NOMO-1 (cell line): ENCODE data around the gene AMPD3.
A peak's percentile ranks its signal among the peaks of the same experiment; 100 is the strongest.

Source experiments
- DNase-seq, 2 experiments: peaks; one replicate each; lab custom pipeline; 2025; ENCODE audit not compliant: unreplicated experiment in 2 of 2; lab: John Stamatoyannopoulos, UW

Gene AMPD3

DNA sequence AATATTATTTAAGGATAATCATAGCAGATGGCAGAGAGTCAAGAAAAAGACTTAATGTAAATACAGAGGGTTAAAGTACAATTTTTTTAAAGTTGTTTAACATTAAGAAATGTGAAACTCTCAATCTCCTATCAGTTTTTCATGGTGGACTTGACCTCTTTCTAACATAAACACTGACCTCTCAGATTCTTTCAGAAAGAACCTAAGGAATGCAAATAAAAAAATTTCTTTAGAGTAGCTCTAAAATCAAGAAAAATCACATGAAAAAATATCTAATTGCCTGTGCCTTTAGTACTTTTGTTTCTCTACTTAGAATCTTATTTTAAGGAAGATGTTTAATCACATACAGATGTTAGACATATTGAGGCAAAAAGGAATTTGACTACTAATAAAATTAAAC lies 73.1 kb downstream of the AMPD3 start:
- no peak for DNase-seq

DNA sequence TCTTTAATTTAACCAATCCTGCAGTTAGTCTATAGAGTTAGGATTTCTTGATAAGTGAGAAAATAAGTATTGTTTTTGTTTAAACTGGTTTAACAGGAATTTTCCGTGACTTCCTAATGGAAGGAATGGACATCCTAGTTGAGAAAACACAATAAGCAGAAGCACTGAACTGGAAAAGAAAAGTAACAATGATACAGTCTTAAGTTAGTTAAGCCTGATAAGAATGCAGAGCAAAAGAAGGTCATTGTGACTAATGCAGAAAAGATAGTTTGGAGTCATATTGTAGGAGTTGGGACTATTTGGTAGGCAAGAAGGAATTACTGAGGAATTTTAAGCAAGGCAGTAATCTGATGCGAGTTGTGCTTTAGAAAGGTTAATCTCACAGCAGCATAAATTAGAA lies 74.2 kb downstream of the AMPD3 start:
- no peak for DNase-seq

DNA sequence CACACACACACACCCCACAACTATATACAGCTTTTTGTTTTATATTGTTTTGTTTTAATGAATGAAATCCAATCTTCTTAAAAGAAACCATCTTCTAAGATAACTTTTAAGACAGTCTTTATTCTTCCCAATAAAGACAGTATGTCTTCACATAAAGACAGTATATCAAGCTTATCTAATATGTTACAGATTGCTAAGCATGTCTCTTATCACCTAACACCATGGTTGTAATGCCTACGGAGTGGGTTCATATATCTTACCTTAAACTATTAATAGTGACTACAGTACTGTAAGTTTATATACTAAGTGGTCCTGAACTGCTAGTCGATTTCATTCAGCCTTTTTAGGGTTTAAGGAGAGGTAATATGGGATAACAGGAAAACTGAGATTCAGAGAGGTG lies 77.5 kb downstream of the AMPD3 start:
- no peak for DNase-seq

DNA sequence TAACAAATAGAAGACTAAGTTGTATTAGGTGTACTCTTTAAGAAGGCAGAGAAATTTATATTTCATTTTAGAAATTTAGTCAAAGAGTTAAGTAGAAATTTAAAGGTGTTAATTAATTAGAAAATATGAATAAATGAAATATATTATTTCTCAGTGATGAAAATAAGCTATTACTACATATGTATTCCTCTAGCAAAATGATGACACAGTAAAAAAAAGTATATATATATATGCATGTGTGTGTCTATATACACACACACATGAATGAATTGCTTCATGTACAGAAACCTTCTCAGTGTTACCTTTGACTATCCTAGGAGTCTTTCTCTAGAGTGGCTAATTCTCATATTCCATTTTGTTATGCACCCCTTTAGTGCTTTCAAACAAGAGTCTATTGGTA lies 78.3 kb downstream of the AMPD3 start:
- no peak for DNase-seq

DNA sequence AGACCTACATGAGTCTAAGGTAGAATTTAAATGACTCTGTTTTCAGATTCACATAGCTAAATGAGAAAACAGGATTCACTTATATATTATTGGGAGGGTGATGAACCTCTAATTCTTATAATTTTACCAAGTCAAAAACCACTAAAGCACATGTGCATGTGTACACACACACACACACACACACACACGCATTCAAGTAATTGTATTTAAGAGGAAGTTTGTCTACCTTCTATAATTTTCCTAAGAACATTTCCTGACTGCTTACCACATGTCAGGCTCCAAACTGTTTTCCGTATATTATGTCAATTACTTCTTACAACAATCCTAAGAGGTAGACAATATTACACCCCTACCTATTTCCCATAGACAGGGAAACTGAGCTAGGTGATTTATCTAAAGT lies 79.3 kb downstream of the AMPD3 start:
- peak in 1 of 2 experiments; percentile 29 for DNase-seq

DNA sequence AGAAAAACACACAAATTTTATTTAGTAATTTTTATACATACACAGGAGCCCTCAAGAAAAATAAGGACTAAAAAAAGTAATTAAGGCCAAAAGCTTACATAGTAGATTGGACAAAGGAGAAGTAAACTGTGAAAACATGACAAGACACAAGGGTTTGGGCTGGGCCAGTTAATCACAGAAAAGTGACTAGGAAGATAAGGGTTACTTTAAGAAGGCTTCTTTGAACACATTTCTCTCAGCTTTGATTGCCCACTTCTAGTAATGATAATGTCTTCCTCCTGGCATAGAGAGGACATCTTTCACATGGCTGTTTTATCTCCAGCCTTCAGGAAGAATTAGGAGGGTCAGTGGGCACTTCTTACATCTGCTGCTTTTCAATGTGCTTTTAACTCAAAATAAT lies 82.5 kb downstream of the AMPD3 start:
- DNase-seq, result no peak

DNA sequence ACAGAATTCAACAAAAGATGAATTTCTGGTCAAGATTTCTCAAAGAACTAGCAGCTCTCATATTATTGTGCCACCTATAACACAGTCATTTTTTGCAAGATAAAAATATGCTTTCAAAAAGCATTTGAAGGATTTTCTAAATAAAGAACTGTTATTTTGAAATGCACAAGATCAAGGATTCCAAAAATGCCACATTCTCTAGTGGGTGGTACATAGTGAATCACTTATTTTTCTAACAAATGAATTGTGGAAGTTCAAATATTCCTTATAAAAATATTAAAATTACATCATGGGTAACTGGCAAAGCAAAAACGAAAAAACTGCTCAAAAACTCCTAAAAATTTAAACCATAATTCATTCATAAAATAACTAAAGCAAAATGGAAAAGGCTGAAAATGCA lies 83.9 kb downstream of the AMPD3 start:
- DNase-seq, result no peak

DNA sequence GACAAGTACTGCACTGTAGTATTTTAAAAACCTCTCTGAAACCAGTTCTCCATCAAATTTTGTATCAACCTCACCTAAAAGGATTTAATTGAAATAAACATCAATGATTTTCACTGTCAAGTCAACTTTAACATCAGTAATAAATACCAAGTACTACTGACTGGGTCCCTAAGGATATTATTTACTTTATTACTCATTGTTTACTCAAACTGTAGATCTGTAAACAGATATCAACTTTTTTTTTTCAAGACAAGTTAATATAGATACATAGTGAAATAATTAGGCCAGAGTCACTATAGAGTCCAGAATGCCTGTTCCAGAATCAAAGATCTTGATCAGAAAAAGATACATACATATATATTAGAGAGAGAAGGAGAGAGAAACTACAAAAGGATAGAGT lies 84.3 kb downstream of the AMPD3 start:
- DNase-seq, result no peak

DNA sequence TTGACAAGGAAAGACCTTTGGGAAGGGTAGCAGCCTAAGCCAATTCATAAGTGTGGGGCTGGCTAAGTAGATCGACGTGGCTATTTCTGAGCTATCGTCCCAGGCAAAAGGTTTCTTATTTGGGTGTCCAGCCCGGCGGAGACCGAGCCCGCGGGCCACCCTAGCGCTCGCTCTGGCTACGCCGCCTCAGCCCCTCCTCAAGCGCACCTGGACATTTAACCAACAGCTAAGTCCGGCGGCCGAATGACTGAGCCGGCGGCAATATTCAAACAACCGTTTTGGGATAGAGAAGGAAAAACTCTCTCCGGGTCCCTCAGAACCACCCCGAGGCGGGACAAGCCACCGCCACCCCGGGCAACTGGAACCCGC lies 85.5 kb downstream of the AMPD3 start:
- no peak for DNase-seq

DNA sequence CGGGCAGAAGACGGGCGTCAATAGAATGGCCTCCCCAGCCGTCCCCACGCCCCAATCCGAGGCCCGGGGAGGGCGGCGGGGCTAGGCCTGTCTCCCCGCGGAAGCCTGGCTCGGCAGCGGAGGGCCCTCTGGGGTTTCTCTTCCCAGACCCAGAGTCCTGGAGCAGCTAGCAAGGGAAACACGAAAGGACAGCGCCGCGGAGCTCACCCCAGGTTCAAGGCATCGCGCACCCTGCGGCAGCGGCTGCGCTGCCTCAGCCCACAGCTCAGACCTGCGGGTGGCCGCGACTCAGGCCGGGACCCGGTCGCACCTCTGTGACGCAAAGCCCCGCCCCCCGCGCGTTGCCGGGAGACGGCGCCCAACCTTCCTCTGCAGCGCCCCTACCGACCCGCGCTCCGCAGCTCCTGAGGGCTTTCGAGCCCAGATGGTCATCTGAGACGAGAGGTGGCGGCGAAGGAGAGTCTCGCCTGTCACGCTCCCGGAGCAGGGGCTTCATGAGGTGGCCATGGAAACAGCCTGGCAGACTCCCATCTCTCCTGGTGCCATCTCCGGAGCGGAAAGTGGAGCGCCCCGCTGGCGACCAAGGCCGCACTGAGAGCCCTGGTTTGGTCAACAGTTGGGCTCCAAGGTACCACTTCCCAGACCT lies 86.0 kb downstream of the AMPD3 start, which contains the start of gene RNF141:
TSS of gene RNF141 (minus strand) at position 273 of the 646 bp plus-strand sequence. CDS start 7,029 bp downstream, outside the sequence.
- peak; percentile 84 to 95 for DNase-seq

DNA sequence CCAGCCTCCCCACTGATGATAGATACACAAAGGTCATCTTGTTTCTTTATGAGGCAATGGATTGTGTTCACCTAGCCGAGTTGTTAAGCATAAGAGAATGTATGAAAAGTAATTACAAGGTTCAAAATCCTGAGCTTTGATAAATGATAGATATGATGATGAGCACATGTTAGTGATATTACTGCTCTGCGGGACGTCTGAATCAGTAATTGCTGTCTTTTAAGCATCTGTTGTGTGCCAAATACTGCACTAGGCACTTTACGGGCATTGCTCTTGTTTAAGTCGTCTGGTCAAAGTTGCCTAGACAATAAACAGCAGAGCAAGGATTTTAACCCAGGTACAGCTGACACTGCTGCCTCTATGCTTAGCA lies 86.5 kb downstream of the AMPD3 start:
- no peak for DNase-seq

DNA sequence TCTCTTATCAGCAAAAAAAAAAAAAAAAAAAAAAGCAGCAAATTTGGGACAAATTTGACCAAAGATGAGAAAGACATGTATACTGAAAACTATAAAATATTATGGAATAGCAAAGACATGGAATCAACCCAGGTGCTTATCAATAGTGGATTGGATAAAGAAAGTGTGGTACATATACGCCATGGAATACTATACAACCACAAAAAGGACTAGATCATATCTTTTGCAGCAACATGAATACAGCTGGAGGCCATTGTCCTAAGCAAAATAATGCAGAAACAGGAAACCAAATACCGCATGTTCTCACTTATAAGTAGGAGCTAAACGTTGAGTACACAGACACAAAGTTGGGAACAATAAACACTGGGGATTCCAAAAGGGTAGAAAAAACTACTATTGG lies 87.7 kb downstream of the AMPD3 start:
- DNase-seq, result no peak

DNA sequence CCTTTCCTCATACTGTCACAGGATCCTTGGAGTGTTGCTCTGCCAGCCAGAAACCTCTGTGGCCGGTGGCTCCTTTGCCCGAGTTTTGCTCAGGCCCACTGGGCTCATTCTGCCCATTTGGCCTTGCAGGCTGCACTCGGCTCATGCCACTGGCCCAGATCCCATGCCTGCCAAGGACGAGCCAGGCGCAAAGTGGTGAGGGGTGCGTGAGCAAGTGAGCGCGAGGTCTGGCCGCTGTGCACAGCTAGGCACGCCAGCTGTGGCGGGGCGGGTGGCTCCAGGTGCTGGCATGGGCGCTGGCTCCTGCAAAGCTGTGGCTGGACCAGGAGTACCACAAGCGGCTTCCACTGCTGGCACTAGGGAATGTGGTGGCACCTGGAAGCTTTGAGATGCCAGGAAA lies 88.7 kb downstream of the AMPD3 start:
- DNase-seq, result no peak

DNA sequence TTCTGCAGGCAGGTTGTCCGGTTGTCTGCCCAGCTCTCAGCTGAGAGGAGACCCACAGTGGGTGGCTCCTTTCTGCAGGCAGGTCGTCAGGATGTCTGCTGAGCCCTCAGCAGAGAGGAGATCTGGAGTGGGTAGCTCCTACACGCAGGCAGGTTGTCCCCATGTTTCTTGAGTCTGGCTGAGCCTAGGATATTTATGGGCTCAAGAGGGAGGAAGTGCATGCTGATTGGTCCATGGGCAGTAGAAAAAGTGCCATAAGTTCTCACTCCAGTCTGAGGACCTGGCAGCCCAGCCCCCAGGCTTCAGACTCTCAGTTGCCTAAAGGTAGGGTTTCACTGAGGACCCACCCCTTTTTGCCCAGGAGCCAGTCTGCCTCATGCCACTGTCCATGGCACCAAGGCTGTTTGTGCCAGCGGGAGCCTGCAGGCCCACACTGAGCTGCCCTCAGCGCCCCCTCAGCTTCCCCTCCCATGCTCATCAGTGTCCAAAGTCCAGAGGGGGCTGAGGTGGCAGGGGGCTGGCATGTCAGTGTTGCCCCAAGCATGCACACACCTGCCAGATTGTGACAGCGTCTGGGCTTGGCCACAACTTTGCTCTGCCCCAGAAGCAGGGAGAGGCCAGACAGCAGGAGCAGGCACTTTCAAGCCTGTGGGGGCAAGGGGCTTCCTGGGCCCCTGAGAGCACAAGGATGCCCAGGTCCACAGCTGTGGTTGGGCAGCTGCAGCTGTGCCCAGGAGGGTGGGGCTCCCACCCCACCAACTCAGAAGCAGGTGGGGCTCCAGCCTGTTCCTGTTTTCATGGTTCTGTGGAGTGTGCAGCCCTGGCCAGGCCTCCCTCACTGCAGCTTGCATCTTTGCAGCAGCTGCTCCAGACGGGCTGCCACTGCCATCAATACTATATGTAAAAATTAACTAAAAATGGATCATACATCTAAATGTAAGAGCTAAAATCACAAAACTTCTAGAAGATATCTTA lies 89.7 kb downstream of the AMPD3 start:
- DNase-seq, result peak; percentile 68 to 75

DNA sequence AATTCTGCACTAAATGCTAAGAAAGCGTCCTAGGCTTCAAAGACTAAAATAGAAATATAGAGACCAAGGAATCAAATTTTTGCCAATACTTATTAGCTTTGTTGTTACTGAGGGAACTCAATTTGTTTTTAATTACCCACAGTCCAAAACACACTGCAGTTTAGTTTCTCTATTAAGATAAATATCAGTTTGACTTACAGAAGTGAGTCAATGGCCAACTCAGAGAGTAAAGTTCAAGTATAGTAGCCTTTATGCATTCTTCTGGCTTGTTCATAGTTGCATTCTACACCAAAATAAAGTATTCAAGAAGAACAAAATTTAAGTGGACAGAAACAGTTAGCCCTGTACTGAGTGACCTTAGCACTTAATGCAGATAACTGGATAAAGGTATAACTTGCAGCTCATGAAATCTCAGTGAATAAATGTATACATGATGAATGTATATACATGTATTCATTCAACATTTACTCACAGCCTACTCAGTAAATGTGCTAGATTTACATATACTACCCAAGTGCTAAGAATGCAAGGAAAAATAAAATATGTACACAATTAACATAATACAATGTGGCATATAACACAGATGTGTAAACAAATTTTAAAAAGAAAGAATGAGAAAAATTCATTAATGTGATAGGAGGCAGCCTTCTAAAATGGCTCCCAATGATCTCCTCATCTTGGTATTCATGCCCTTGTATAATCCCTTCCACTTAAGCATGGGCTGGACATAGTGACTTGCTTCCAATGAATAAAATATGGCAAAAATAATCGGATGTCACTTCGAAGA lies 95.6 kb downstream of the AMPD3 start:
- DNase-seq, result no peak

DNA sequence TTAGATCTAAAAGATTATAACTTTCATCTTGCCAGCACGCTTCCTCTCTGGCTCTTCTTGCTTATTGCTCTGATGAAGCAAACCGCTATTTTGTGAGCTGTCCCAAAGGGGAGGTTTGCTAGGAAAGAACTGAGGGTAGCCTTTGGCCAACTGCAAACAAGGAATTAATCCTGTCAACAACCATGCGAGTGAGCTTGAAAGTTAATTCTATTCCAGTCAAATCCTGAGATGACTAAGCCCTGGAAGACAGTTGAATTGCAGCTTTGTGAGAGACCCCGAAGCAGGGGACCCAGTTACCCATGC lies 96.2 kb downstream of the AMPD3 start:
- no peak for DNase-seq

DNA sequence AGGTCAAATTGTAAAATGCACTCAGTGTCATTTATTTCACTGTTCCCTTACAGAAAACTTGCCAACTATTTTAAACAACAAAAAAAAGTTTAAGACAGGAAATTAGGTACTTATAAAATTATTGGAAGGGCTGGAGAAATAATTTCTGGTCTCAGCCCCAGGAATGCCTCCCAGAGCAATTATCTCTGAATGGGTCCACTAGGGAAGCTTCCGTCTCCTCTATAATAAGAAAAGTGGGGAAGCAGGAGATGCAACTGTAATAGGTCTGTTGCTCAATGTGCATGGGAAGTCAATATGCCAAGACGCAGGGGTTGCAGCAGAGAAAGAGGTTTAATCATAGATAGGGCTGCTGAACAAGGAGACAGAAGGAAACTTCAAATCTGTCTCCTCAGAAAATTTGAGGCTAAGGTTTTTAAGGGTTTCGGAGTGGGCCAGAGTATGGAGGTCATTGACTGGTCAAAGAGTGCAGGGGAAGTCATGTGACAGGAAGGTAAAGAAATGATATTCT lies 96.8 kb downstream of the AMPD3 start:
- DNase-seq, result no peak

DNA sequence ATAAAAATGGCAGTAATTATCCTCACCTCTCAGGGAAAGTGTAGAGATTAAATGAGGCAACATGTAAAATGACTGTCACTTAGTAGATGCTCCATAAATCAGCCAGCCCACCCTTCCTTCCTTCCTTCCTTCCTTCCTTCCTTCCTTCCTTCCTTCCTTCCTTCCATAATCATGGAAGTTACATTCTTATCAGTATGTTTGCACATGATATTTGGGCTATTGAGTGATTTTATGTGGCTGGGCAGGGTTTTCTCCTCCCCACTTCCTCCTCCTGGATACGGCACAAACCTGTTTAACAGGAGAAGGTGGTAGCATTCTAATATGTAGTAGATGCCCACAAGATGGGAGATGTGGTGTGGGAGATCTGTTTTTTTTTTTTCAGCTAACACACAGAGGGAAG lies 101.5 kb downstream of the AMPD3 start:
- no peak for DNase-seq
